GM21723 (cell line): ENCODE data around the gene GPC5.

Experiments used
- ATAC-seq: cut with Tn5 transposase; IDR thresholded peaks from one replicate; pipeline ENCODE4 v1.9.1; 2021; ENCODE audit warnings: mild to moderate bottlenecking, moderate library complexity; ENCODE audit not compliant: unreplicated experiment

GPC5 gene

GRCh38 chr13:91948736-91949135, 550.3 kb downstream of the GPC5 start:
- no peak for ATAC-seq

- no peak for ATAC-seq
Observed at GRCh38 chr13:91950803-91951202, 552.4 kb downstream of the GPC5 start.

- ATAC-seq, result no peak
Observed at GRCh38 chr13:91955546-91956355, 557.3 kb downstream of the GPC5 start.

GRCh38 chr13:91960947-91961346, 562.5 kb downstream of the GPC5 start:
- no peak for ATAC-seq

- ATAC-seq, result no peak
Observed at GRCh38 chr13:91962946-91963345, 564.5 kb downstream of the GPC5 start.

GRCh38 chr13:91965511-91965910, 567.1 kb downstream of the GPC5 start:
- ATAC-seq, result no peak

GRCh38 chr13:91978571-91978970, 580.1 kb downstream of the GPC5 start:
- no peak for ATAC-seq

- ATAC-seq, result no peak
Observed at GRCh38 chr13:91986761-91987483, 588.5 kb downstream of the GPC5 start.

- ATAC-seq, result no peak
Observed at GRCh38 chr13:91988331-91988730, 589.9 kb downstream of the GPC5 start.

- ATAC-seq, result no peak
Observed at GRCh38 chr13:92012787-92013186, 614.4 kb downstream of the GPC5 start.

- no peak for ATAC-seq
Observed at GRCh38 chr13:92017737-92018136, 619.3 kb downstream of the GPC5 start.

- no peak for ATAC-seq
Observed at GRCh38 chr13:92028695-92029094, 630.3 kb downstream of the GPC5 start.

GRCh38 chr13:92029641-92030040, 631.2 kb downstream of the GPC5 start:
- no peak for ATAC-seq

- ATAC-seq, result no peak
Observed at GRCh38 chr13:92038905-92039304, 640.5 kb downstream of the GPC5 start.

- ATAC-seq, result no peak
Observed at GRCh38 chr13:92042522-92042921, 644.1 kb downstream of the GPC5 start.

GRCh38 chr13:92044351-92044750, 645.9 kb downstream of the GPC5 start:
- no peak for ATAC-seq

GRCh38 chr13:92054389-92054788, 656.0 kb downstream of the GPC5 start:
- no peak for ATAC-seq

- no peak for ATAC-seq
Observed at GRCh38 chr13:92074658-92075057, 676.2 kb downstream of the GPC5 start.

GRCh38 chr13:92097337-92097903, 699.0 kb downstream of the GPC5 start:
- ATAC-seq, result no peak

GRCh38 chr13:92101801-92102200, 703.4 kb downstream of the GPC5 start:
- no peak for ATAC-seq

- no peak for ATAC-seq
Observed at GRCh38 chr13:92103689-92104153, 705.3 kb downstream of the GPC5 start.
